GM18499 (cell line): Measurements from ENCODE around the gene GHR.

Experiments used
- ATAC-seq: cut with Tn5 transposase; IDR thresholded peaks from one replicate; pipeline ENCODE4 v1.9.1; 2021; ENCODE audit warnings: moderate number of reproducible peaks; ENCODE audit not compliant: insufficient read depth, unreplicated experiment

Gene GHR

DNA sequence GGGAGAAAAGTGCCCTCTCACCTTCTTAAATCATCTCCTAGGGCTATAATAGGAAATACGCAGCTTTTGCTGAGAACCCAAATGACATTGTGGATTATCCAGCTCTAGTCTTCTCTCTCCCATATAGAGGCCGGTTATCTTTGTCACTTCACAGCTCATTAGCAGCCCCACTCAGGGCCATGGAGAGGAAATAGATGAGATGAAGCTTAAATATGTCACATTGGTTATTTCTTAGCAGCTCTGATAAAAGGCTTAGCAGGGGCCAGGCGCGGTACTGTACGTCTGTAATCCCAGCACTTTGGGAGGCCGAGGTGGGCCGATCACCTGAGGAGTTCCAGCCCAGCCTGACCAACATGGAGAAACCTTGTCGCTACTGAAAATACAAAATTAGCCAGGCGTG is 90.0 kb downstream of the GHR start:
- ATAC-seq, result no peak

DNA sequence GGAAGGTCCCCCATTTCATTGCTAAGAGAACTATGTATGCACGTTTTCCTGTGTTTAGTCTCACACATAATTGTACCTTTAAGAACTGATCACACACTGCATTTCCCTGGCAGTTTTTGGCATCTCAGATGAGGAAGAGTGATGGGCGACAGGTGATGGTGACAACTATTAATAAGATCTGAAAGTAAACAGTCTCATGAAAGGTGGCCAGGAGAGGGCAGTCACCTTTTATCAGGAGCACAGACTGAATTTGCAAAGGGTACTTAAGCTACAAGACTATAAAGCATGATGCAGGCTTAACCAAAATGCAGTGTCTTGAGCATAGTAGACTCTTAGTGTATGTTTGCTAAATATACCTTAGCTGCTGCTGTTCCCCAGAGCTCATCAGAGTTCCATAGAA is 91.5 kb downstream of the GHR start:
- ATAC-seq, result no peak

DNA sequence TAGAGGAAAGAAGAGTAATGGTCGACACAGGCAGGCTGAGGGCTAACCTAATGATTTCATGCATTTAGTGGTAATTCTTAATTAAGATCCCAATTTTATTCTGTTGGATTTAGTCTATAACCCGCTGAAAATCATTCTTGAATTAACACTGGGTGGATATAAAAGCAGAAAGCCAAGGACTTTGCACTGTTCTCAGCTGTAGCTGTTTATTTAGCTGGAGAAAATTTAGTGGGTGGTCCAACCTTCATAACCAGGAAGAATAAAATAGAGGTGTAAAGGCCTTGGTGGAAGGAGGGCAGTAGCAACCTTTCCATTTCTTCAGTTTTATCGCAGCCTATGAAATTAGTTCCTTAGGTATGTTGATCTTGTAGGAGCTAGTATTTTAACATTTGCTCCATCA is 92.3 kb downstream of the GHR start:
- no peak for ATAC-seq

DNA sequence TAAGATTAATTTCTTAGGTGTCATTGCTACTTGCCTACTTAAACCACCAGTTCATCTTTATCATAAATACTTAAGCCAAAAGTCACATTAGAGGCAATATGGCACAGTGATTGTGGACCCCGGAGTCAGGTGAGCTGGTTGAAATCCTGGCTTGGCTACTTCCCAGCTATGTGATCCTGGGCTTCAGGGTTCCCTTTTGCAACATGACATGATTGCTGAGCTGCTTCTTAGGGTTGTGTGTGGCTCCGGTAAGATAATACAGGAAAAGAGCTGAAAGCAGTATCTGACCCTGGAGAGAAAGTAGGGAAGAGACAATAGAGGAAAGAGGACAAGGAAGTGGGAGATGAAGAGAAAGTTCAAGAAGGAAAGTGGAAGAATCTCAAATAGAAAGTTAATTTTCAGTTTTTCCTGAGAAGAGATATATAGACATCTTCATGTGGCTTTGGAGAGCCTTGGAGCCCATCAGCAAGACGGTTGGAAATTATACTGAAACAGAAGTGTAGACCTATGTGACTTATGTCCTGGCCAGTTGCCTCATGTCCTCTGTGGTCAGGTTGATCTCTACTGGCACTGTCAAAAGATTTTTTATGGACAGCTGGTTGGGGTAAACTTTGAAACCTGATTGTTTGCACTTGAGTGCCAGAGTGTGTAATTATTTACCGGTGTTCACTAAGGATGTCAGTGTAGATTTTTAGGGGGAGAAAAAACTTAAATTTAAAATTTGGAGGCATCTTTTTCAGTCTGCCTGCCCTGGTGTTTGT is 93.2 kb downstream of the GHR start:
- no peak for ATAC-seq

DNA sequence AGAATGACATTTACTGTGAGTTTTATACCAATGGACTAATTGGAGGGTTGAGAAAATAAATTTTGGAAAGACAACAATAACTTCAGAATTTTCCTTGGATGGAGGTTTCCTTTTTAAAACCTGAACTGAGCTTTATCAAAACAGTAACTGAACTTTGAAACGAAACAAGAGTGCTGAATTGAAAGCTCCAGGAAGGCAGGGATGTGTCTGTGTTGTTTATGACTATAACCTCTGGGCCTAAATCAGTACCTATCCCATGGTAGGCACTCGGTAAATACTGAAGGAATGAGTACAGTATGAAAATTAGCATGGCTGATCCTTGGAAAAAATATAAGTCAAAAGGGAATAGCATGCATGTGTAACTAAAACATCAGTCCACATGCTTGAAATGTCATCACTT is 93.9 kb downstream of the GHR start:
- no peak for ATAC-seq

DNA sequence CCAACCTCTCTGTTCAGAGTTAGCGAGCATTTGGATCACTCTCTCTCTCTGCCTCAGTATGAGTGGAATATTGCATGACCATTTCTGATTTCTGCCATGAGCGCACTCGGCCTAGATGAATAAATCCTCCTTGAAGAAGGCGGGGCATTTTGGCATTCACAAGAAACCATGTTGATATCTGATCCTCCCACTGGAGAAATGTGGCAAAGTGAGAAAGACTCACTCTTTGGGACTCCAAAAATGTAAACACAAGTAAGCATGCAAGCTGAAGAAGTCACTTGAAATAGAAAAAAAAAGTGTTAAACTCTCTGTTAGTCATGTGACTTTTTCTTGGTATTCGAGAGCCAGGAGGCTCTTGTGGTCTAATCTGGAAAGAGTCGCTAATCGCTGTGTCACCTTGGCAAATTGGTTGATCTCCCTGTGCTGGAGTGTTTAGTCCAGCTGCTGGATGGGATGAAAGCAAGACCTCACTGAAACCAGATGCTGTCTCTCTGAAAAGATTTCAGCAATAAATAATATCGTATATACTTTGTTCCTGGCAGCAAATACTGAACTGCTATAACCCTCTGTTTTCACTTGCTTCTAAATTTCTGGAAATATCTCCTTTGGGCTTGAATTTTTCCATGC is 95.5 kb downstream of the GHR start:
- no peak for ATAC-seq

DNA sequence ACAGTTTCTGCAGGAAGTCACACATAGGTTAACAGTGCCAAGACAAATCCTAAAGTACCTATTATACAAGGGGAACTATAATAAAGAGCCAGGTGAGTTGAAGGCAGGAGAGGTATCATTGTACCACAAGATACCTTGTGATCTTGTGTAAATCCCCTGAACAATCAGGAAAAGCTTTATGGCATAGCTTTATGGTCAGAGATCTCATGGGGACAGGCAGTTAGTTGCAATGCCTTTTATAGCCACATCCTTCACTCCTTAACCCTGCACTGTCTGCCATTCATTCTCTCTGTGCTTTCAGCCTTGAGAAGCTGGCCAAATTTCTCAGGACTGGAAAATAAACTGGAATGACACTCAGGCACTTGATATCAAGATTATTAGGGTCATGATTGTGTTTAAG is 97.0 kb downstream of the GHR start:
- no peak for ATAC-seq

DNA sequence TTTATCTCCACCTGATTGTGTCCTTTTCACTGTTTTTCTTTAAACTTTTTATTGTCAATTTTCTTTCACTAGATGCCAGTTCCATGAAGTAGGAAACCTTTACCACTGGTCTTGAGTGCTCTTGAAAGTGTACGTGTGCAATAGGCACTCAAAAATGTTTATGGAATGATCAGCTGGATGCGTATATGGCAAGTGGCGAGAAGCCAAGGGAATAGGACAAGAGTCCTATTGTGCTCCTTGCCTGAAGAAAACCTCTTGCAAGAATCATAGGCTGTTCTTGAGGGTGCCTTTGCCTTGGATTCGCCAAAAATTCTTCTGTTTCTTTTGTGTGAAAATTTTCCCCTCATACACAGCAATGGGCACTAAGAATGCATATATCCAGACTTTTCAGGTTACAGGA is 97.7 kb downstream of the GHR start:
- ATAC-seq, result no peak

DNA sequence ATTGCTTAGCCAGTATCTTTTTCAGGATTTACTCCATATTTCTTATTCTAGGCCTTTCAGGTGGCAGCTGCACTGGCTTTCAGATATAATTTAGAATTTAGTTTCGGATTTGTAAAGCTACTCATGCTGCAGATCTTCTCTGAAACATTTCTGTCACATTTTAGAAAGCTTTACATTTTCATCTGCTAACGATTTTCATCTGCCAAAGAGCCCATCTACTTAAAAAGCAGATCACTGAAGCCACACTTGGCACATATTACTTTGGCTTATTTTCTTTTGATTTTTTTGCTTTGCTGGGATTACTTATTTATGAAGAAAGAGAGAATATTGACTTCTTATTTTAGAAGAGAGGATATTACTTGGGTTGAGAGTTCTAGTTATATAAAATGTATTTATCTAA is 98.2 kb downstream of the GHR start:
- ATAC-seq, result no peak

DNA sequence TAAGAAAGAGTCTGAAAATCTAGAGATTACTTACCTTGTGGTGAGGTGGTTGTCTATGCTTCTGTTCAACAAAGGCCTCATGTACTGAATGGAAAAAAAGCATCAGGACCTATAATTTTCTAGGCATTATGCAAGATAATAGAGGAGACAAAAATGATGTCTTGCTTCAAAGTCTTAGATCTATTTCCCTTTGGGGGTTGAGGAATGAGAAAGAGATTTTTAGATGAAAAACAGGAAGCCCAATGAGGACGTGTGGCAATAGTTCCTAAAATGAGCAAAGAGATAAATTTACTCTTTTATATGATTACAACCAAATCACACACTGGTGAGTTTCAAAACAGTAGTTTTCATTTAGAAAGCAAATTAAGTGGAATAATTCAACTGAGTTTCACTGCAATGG is 99.5 kb downstream of the GHR start:
- no peak for ATAC-seq

DNA sequence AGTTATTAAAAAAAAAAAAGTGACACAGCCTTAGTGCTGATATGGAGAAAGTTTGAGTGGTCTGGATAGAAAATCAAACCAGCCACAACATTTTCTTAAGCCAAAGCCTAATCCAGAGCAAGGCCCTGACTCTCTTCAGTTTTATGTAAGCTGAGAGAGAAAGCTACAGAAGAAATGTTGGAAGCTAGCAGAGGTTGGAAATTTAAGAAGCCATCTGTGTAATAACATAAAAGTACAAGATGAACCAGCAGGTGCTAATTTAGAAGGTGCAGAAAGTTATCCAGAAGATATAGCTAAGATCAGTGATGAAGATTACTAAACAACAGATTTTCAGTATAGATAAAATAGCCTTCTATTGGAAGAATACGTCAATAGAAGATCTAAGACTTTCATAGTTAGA is 102.9 kb downstream of the GHR start:
- no peak for ATAC-seq

DNA sequence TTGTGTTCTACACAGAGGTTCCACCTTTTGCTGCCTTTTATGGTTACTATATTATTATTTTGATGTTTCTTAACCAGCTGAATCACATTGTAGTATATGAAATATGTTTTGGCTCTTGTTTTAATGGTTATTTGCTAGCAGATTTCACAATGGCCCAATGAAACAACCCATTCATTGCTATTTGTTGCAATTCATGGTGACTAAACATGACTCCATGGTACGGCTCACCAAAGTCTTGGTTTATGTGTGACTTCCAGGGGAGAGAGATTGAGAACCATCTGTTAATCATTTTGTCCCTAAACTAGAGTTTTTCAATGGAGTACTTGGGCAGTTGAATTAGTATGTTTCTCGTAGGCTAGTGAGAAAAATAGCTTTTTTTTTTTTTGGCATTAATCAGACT is 108.4 kb downstream of the GHR start:
- ATAC-seq, result no peak

DNA sequence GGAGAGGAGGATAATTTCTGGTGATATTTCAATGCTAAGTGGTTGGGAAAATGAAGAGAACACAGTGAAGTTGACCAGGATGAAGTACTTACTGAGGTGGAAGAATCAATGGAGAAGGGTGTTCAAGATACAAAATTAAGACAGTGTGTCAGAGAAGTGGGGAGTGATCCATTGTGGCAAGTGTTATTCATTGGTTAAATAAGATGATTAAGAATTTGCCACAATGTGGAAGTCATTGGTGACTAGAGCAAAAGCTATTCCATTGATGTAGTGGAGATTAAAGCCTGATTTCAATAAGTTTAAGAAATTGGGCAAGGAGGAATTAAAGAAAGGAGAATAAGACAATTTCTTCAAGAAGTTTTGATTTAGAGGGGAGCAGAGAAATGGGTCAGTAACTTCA is 118.9 kb downstream of the GHR start:
- no peak for ATAC-seq

DNA sequence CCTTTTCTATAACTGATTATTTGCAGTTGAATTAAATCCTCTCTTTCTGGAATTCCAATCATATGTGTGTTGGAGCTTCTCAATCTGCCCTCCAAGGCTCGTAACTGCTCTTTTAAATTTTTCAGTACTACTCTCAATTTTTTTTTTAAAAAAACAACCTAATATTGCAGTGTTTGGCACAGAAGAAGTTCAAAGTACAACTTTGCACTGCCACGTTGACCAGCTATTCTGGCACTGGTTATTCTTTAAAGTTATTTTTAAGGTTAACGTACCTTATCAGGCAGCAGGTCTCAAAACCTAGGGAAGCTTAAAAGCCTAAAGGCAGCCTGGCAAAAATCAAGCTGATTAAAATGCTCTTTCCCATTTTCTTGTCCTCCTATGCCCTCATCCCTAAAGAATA is 120.5 kb downstream of the GHR start:
- ATAC-seq, result no peak

DNA sequence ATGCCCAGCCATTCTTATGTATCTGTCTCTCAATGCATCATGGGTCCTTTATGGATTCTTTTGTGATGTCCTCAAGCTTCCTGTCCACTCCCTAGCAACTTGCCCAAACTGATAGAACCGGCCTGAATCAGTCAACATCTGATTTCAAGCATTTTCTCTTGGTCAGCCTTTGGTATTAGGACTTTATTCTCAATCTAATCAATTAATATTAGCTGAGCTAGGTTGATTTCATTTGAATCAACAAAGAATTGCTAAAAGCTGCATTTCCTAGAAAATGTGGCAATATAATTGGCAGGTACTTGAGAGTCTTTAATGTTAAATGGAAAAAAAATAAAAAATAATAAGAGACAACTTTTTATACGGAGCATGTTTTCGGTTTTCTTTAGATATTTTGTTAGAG is 121.8 kb downstream of the GHR start:
- no peak for ATAC-seq

DNA sequence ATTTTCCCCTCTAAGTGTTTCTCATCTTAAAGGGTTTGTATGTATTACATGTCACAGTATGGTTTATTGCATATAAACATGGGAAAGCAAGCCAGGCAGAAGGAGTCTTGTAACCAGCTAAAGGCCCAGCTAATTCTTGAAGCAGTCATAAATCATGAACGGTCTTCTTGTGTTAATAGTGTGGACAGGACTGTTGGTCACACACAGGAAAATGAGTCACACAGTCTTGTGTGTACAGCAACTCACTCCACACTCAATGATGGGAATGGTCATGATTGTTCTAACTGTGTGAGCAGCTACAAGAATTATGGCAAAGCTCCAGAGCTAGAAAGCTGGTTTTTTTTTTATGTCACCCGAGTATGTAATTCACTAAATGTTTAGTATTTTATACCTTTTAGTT is 123.9 kb downstream of the GHR start:
- ATAC-seq, result no peak

DNA sequence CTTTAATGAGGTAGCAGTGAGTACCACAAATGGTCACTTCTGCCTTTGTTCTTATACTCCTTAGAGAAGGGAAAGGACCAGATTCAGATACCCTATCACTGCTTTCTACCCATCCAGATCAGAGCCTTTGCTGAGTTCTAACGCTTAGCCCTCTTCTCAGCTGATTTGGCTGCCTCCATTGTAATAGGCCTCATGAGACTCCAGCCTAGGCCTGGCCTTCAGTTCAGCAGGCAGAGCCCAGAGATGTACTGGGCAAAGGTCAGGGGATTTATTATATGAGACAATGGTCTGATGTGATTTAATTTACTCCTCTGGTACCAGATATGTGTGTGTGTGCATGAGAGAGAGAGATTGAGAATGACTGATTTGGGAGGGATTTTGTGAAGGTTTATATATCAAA is 124.7 kb downstream of the GHR start:
- no peak for ATAC-seq

DNA sequence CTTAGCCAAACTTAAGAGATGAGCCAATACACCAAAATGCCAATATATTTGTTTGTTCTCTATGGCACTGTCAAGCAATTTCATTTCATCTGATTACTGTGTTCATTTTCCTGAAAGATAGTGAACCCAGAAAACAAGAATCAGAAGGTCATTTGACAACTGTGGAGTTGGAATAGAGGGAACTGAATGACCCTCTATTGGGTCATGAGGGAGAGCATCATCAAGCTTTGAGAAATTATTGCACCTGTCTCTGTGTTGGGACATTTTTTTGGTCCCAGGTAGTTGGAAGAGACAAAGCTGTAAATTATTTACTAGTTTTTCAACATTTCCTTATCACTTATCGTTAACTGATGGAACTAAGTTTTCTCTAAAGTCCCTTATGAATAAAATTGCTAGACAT is 129.4 kb downstream of the GHR start:
- ATAC-seq, result no peak

DNA sequence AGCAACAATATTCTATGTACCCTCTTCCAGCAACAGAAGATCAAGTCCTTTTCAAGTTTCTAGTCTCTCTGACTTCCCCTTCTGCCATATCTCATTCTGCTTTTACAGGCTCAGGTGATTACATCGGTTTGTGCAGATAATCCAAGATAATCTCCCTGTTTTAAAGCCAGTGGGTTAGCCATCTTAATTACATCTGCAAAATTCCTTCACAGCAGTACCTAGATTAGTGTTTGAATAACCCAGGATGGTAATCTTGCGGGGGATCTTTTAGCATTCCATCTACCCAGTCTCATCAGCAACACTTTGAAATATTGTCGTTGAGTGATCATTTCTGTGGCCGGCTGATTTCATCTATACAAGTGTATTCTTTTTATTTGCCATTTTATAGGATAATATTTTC is 130.2 kb downstream of the GHR start:
- ATAC-seq, result no peak

DNA sequence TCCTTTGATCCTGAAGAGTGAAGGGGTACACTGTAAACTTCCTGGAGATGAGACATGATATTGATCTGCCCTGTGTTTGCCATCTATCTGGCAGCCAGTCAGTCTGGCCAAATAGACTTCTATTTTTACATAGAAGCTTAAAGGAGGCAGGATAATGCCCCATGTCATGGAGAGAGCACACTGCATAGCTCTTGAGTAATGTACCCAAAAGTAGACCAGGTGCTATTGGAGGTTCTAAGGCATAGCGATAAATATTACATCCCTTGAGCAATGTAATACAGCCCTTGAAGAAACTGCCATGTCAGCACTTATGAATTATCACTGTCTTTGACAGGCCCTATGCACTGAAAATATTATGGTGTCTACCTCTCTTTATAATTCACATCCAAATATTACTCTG is 131.8 kb downstream of the GHR start:
- ATAC-seq, result no peak

DNA sequence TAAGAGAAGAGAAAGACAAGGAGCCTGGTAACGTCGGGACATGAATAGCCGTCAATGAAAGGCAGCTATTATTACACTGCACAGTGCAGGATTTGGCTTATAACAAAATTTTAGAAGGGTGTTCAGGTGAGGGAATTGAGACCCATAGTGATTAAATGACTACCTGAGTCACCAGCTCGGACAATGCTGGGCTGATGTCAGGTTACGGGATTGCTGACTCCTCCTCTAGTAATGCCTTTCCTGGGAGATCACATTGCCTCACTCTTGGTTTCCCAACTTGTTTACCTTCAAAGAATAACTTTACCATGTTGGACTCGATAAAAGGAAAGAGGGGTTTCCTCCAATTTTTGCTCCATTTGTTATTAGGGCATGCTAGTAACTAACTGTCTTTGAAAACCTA is 132.6 kb downstream of the GHR start:
- ATAC-seq, result no peak

DNA sequence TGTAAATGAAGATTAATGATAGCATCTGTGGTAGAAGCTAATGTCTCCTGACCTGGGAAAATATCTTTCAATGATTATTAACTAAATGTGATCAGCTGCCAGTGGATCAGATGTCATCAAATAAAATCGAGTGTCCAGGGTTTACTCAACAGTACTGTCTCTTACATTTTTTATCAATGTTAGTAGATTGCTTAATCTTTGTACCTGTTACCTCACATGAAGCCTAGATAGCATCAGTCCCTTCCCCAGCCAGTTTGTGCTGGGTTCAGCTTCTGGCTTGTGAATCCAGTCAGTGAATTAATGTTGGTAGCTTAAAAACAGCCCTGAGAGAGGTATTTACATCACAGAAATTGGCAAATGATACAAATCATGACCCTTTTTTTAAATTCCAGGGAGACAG is 134.4 kb downstream of the GHR start:
- ATAC-seq, result no peak
